Midbrain (tissue), 1 donor: ENCODE results near the gene PLIN5.
"Not testable (repeated sequence)": the region's sequence is repeated elsewhere in the genome, so short reads cannot be mapped to it uniquely, and the experiment has no call there.

ENCODE experiments used
- DNase-seq: peaks from one replicate; lab custom pipeline; 2025; lab: John Stamatoyannopoulos, UW

Gene PLIN5

DNA sequence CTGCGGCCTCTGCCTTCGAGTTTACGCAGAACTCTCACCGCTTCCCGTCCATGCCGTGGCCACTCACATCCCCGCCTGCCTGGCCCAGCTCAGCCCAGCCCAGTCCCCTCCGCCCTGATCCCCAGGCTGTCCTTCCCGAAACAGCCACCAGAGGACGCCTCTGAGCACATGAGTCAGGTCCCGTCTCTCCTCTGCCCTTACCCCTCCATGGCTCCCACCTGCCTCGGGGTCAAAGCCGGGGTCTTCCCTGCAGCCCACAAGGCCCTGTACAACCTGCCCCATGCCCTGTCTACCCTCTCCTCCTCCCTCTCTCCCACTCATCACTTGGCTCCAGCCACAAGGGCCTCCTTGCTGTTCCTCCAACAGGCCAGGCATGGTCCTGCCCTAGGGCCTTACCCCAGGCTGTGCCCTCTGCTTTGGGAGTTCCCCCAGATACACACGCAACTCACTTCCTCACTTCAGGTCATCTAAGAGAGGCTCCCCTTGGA, 32.6 kb upstream of the PLIN5 start:
- DNase-seq: no peak

DNA sequence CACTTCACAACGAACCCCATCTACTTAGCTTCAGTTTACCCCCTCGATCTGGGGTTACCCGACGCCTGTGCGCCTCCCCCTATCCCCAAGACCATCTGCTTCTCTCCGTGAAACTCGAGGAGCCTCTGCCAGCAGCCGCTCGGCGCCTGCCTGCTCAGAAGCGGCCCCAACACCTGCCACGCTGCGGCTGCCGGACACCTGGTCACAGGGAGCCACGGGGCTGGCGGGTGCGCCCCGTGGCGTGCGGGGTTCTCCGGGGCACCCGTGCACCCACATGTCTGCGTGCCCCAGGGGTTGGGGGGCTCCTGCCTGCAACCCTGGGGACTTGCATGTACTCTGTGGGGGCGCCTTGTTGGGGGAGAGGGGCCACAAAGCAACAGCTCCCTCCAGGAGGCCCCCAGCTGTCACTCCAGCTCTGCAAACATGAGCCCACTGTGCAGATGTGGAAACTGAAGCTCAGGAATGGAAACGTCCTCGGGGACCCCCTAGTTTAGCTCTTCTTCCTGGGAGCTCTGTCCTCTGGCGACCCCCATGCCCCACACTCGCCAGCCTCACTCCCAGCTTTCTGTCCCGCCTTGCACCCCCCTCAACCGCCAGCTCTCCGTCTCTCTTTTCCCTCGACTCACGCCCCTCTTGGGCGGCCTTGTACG, 31.5 kb upstream of the PLIN5 start:
- DNase-seq: no peak

- DNase-seq: not testable (repeated sequence)
Observed at GRCh38 chr19:4563562-4563961, 28.5 kb upstream of the PLIN5 start.

DNA sequence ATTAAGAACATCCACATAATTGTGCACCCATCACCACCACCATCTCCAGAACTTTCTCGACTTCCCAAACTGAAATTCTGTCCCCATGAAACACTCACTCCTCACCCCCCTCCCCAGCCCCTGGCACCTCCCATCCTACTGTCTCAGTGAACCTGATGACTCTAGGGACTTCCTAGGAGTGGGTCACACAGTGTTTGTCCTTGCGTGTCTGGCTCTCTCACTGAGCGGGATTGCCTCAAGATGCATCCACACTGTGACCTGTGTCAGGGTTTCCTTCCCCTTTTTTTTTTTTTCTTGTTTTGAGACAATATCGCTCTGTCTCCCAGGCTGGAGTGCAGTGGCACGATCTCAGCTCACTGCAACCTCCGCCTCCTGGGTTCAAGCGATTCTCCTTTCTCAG, 27.1 kb upstream of the PLIN5 start:
- DNase-seq: not testable (repeated sequence)

GRCh38 chr19:4559569-4559968, 24.5 kb upstream of the PLIN5 start, which contains the start of gene SEMA6B:
Gene SEMA6B, minus strand, starts transcription at chr19:4559684. Its CDS starts 1,227 bp downstream, at chr19:4558457.
- no peak for DNase-seq

DNA sequence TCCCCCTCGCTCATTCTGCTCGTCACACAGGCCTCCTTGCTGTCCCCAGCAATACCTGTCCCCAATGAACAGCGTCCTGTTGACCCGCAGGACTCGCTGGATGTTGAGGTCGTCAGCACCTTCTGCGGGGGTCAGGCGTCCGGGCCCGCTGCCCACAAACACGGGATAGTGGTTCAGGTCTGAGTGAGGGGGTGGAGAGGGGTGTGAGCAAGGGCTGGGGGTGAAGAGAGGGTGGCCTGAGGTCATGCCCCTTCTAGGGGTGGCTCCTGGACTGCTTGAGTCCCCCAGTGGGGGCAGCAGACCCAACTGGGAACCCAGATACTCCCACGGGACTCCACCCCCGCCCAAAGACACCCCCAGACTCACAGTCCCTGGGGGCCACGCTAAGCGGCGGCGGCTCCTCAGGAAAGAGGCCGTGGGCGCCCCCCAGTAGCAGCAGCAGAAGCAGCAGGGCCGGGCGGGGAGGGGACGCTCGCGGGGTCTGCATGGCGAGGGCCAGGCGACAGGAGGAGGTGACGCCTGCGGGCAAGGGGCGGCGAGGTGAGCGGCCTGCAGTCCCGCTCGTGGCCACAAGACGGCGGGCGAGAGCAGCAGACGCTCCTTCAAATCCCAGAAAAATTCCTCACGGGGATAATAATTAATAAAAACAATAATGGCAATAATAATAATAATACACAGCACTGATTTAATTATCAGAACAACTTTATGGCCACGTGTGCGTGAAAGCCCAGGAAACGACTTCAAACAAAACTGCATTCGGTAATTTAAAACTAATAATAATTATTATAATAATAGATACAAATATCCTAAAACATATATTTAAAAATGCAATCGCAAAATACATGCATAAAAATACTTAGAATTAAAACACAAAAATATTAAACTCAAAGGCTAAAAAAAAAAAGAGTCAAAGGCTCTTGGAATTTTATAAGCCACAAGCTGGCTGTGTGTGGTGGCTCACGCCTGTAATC, 23.2 kb upstream of the PLIN5 start:
- no peak for DNase-seq

GRCh38 chr19:4557144-4557970, 22.3 kb upstream of the PLIN5 start:
- DNase-seq: no peak

GRCh38 chr19:4556597-4557127, 21.6 kb upstream of the PLIN5 start:
- DNase-seq: no peak

DNA sequence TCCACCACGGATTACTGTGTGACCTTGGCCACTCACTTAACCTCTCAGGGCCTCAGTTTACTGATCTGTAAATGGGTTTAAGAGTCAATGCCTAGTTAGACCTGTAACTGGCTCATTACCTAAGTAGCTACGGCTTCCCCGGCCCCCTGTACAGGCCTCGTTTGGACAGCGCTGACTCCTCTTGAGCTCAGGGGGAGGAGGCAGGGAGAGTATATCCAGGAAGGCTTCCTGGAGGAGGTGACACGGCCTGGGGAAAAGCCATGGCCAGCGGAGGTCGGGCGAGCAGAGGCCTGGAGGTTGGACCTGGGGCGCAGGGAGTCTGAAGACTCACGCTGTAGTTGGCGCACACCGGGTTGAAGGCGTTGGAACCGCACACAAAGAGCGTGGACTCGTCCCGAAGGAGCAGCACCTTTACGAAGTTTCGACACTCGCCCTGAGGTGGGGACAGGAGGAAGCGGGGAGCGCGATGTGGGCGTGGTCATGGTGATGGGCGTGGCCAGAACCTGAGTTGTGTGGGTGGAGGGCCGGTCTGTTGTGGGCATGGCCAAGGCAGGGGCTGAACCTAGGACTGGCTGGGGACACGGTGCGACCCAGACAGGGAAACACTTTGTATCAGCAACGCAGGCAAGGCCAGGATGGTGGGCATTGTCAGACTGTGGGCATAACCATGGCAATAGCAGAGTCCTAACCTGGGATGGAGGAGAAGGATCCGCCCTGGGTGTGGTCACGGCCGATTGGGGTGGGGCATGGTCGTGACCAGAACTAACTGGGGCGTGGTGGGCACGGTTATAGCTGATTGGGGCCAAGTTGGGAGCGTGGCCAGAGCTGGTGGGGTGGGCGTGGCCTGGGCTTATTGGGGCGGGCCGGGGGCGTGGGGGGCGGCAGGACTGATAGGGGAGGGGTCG, 20.9 kb upstream of the PLIN5 start:
- no peak for DNase-seq

DNA sequence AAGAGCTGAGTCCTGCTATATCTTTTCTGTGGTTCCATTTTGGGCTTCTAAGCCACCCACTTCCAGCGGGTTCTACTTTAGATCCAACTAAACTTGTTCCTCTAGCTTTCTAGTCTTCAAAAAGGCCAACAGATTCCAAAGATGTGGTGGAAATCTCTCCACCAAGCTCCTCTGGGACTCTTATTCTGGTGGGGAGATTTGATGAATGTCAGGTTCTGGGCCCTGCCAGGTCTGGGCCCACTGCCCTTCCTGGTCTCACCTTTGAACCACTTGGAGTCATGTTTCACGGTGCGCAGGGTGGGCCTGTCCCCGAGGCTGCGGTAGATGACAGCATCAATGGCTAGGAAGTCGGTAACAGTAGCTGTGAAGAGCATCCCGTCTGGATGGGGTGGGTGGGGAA, 19.7 kb upstream of the PLIN5 start:
- no peak for DNase-seq

- no peak for DNase-seq
Observed at GRCh38 chr19:4553775-4554174, 18.8 kb upstream of the PLIN5 start.

- DNase-seq: no peak
Observed at GRCh38 chr19:4553092-4553695, 18.2 kb upstream of the PLIN5 start.

DNA sequence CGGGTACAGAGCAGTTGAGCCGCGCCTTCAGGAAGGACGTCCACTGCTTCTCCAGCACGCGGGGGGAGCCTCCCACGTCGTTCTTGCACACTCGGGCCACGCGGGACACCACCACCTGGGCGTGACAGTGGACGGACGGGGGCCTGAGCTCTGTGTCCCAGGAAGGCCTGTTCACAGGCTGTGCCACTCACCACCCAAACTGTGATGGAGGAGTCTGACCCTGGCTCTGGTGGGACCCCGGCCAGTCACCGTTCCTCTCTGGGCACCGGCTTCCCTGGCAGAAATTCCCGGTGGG, 17.4 kb upstream of the PLIN5 start:
- no peak for DNase-seq

- DNase-seq: no peak
Observed at GRCh38 chr19:4550479-4551050, 15.5 kb upstream of the PLIN5 start.

DNA sequence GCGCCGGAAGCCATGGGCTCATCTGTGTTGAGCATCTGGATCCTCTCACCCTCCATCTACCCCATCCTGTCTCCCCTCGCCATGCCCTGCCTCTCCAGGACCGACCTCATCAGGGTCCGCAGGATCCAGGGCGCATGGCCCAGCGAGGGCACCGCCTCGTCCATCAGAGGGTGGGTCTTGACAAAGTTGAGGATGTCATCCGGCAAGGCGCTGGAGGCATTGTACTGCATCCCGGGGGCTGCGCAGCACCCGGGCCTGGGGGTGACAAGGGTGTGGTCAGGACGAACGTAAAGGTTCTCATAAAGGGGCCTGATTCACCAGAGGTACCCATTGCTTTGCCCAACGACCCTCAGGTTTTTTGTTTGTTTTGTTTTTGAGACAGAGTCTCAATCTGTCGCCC, 15.0 kb upstream of the PLIN5 start:
- no peak for DNase-seq

DNA sequence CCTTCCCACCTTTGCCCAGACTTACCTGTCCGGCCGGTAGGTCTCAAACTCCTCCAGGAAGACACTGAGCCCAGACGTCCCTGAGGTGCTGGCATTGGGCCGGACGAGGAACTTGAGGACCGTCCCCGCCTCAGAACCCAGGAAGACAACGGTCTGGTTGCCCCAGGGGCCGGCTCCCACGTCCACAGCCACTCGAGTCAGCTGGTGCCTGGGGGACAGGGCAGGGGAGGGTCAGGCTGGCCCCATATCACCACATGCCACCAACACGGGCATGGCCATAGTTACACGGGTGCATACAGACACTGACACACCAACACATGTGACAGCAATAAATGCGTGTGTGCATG, 13.2 kb upstream of the PLIN5 start:
- DNase-seq: no peak

DNA sequence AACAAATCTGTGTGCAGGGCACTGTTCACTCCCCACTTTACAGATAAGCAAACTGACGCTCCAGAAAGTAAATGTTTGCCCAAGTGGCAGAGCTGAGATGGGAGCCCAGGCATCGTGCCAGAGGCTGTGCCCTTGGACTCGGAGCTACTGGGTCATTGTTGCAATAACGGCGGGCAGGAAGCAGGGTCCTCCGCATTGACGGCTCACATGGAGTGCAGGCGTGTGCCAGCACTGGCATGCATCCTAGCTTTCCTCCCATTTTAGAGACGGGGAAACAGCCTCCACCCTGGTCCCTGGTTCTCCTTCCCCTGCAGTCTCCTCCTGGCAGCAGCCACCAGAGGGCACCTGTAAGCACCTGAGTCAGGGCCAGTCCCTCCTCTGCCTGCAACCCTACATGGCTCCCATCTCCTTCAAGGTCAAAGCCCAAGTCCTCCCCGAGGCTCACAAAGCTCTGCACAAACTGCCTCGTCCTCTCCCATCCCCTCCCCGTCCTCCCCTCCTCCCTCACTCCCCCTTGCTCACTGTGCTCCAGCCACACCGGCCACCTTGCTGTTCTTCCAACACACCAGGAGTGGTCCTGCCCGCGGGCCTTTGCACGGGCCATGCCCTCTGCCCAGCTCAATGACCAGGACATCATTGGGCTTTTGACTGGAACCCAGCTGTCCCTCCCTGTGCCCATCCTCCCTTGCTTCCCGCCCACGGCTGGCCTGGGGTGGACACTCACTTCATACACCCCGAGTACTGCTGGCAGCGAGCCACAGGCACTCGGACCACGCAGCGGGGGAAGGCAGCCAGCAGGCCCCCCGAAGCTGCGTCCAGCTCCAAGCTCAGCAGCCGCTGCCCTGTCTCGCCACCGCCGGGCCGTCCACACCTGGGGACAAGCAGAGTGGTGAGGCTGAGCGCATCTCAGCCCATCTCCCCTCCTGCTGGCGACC, 12.5 kb upstream of the PLIN5 start:
- no peak for DNase-seq

- DNase-seq: no peak
Observed at GRCh38 chr19:4543842-4544647, 9.0 kb upstream of the PLIN5 start.
